PFSK-1 (cell line): ENCODE results near the gene UVSSA.

ENCODE experiments used
- FOXP2 ChIP-seq: optimal IDR thresholded peaks from 2 replicates; pipeline ENCODE3; 2011; ENCODE audit warnings: borderline replicate concordance, control low read depth, inconsistent platforms; ENCODE audit not compliant: insufficient read depth; ENCODE audit errors: extremely low read length, extremely low read depth
- POLR2AphosphoS5 ChIP-seq: IDR thresholded peaks from 2 replicates; pipeline ENCODE4 v1.6.1; 2012; ENCODE audit warnings: low read depth, mild to moderate bottlenecking, control low read depth, low read length, moderate library complexity
- SIN3A ChIP-seq: IDR thresholded peaks from 2 replicates; pipeline ENCODE4 v1.6.1; 2012; ENCODE audit warnings: mild to moderate bottlenecking, low read length, moderate library complexity, borderline replicate concordance; ENCODE audit not compliant: insufficient read depth
- TF ChIP-seq, protein P1 (sequence below), 2 experiments: IDR thresholded peaks; 2 replicates each; pipeline versions ENCODE4 v1.6.1 to v1.8.0; 2011 to 2012; ENCODE audit warnings: low read depth in 2 of 2, low read length in 2 of 2, control low read depth in 1 of 2, inconsistent platforms in 1 of 2, mild to moderate bottlenecking in 1 of 2, moderate library complexity in 1 of 2; ENCODE audit not compliant: insufficient read depth in 1 of 2

GRCh38 chr4:1302159-1302558, 44.8 kb upstream of the UVSSA start:
- TF ChIP-seq POLR2AphosphoS5 (no peak), SIN3A (no peak), FOXP2 (no peak)
- TF ChIP-seq, protein P1, sequence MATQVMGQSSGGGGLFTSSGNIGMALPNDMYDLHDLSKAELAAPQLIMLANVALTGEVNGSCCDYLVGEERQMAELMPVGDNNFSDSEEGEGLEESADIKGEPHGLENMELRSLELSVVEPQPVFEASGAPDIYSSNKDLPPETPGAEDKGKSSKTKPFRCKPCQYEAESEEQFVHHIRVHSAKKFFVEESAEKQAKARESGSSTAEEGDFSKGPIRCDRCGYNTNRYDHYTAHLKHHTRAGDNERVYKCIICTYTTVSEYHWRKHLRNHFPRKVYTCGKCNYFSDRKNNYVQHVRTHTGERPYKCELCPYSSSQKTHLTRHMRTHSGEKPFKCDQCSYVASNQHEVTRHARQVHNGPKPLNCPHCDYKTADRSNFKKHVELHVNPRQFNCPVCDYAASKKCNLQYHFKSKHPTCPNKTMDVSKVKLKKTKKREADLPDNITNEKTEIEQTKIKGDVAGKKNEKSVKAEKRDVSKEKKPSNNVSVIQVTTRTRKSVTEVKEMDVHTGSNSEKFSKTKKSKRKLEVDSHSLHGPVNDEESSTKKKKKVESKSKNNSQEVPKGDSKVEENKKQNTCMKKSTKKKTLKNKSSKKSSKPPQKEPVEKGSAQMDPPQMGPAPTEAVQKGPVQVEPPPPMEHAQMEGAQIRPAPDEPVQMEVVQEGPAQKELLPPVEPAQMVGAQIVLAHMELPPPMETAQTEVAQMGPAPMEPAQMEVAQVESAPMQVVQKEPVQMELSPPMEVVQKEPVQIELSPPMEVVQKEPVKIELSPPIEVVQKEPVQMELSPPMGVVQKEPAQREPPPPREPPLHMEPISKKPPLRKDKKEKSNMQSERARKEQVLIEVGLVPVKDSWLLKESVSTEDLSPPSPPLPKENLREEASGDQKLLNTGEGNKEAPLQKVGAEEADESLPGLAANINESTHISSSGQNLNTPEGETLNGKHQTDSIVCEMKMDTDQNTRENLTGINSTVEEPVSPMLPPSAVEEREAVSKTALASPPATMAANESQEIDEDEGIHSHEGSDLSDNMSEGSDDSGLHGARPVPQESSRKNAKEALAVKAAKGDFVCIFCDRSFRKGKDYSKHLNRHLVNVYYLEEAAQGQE (IDR thresholded peaks at IDR 0.05; ENCODE audit: insufficient read depth in 1 of 2, low read depth in 2 of 2, low read length in 2 of 2), result no peak
